ENCODE data around the gene ZNF488. TPM values are rescaled to one million over a fixed set of nuclear protein-coding genes. Genes with fewer than 3 reads are reported as not detected.

ZNF488 gene
- total RNA-seq, 2 donors from 2014 or later: 0.08 to 0.11 TPM

- Mint-ChIP-seq H3K4me1 (no peaks in the 10 kb centered on the region), H3K27ac (no peak overlapping the region), H3K4me3 (no peak overlapping the region), H3K27me3 (peaks cover 3% of the 10 kb centered on the region), H3K9me3 (no peaks in the 10 kb centered on the region), H3K36me3 (ENCODE audit: low read depth) (no peaks in the 10 kb centered on the region)
- no peak for ATAC-seq (replicated peaks)
Measured at GRCh38 chr10:47359101-47359500, 25.0 kb downstream of the ZNF488 start.

- Mint-ChIP-seq H3K4me3 (no peak overlapping the region), H3K4me1 (no peaks in the 10 kb centered on the region), H3K27ac (no peak overlapping the region), H3K9me3 (no peaks in the 10 kb centered on the region), H3K36me3 (ENCODE audit: low read depth) (no peaks in the 10 kb centered on the region), H3K27me3 (peaks cover 3% of the 10 kb centered on the region)
- no peak for ATAC-seq (replicated peaks)
Measured at GRCh38 chr10:47358457-47358856, 25.6 kb downstream of the ZNF488 start.

GRCh38 chr10:47357911-47358310 is 26.2 kb downstream of the ZNF488 start:
- H3K4me3 Mint-ChIP-seq: no peak overlapping the region
- H3K36me3 Mint-ChIP-seq (ENCODE audit: low read depth): no peaks in the 10 kb centered on the region
- no peak for ATAC-seq (replicated peaks)

GRCh38 chr10:47357131-47357582 is 26.9 kb downstream of the ZNF488 start:
- Mint-ChIP-seq H3K4me3 (no peak overlapping the region), H3K9me3 (no peaks in the 10 kb centered on the region), H3K36me3 (ENCODE audit: low read depth) (no peaks in the 10 kb centered on the region), H3K27ac (no peak overlapping the region), H3K4me1 (no peaks in the 10 kb centered on the region), H3K27me3 (peaks cover 3% of the 10 kb centered on the region)
- ATAC-seq (replicated peaks): no peak

More at GRCh38 chr10:47357911-47358310, 26.2 kb downstream of the ZNF488 start:
- H3K9me3 Mint-ChIP-seq: no peaks in the 10 kb centered on the region
- H3K4me1 Mint-ChIP-seq: no peaks in the 10 kb centered on the region
- no peak overlapping the region for H3K27ac Mint-ChIP-seq
- H3K27me3 Mint-ChIP-seq: peaks cover 3% of the 10 kb centered on the region

- H3K9me3 Mint-ChIP-seq: no peaks in the 10 kb centered on the region
- no peak overlapping the region for H3K4me3 Mint-ChIP-seq
- no peaks in the 10 kb centered on the region for H3K4me1 Mint-ChIP-seq
- no peak overlapping the region for H3K27ac Mint-ChIP-seq
- H3K27me3 Mint-ChIP-seq: peaks cover 3% of the 10 kb centered on the region
- no peak for ATAC-seq (replicated peaks)
- no peaks in the 10 kb centered on the region for H3K36me3 Mint-ChIP-seq (ENCODE audit: low read depth)
Measured at GRCh38 chr10:47356708-47357107, 27.4 kb downstream of the ZNF488 start.

- ATAC-seq (replicated peaks): no peak
- H3K36me3 Mint-ChIP-seq (ENCODE audit: low read depth): no peaks in the 10 kb centered on the region
- no peak overlapping the region for H3K4me3 Mint-ChIP-seq
- no peak overlapping the region for H3K27ac Mint-ChIP-seq
- H3K9me3 Mint-ChIP-seq: no peaks in the 10 kb centered on the region
- H3K4me1 Mint-ChIP-seq: no peaks in the 10 kb centered on the region
- peaks cover 3% of the 10 kb centered on the region for H3K27me3 Mint-ChIP-seq
Measured at GRCh38 chr10:47354900-47355299, 29.2 kb downstream of the ZNF488 start.

- ATAC-seq (replicated peaks): no peak
- Mint-ChIP-seq H3K36me3 (ENCODE audit: low read depth) (no peaks in the 10 kb centered on the region), H3K27ac (no peak overlapping the region), H3K27me3 (peaks cover under 1% of the 10 kb centered on the region), H3K9me3 (no peaks in the 10 kb centered on the region), H3K4me3 (no peak overlapping the region), H3K4me1 (no peaks in the 10 kb centered on the region)
Measured at GRCh38 chr10:47354165-47354564, 29.9 kb downstream of the ZNF488 start.

- H3K36me3 Mint-ChIP-seq (ENCODE audit: low read depth): no peaks in the 10 kb centered on the region
- no peak for ATAC-seq (replicated peaks)
- no peaks in the 10 kb centered on the region for H3K9me3 Mint-ChIP-seq
- no peak overlapping the region for H3K27ac Mint-ChIP-seq
- no peak overlapping the region for H3K4me3 Mint-ChIP-seq
- no peaks in the 10 kb centered on the region for H3K27me3 Mint-ChIP-seq
- no peaks in the 10 kb centered on the region for H3K4me1 Mint-ChIP-seq
Measured at GRCh38 chr10:47353351-47353750, 30.7 kb downstream of the ZNF488 start.

GRCh38 chr10:47351899-47352815 is 31.9 kb downstream of the ZNF488 start:
- Mint-ChIP-seq H3K27me3 (no peaks in the 10 kb centered on the region), H3K36me3 (ENCODE audit: low read depth) (no peaks in the 10 kb centered on the region), H3K4me3 (no peak overlapping the region), H3K4me1 (no peaks in the 10 kb centered on the region), H3K27ac (no peak overlapping the region), H3K9me3 (no peaks in the 10 kb centered on the region)
- ATAC-seq (replicated peaks): no peak

GRCh38 chr10:47350671-47351640 is 33.1 kb downstream of the ZNF488 start:
- Mint-ChIP-seq H3K27ac (no peak overlapping the region), H3K27me3 (no peaks in the 10 kb centered on the region), H3K4me3 (no peak overlapping the region), H3K4me1 (no peaks in the 10 kb centered on the region), H3K9me3 (no peaks in the 10 kb centered on the region), H3K36me3 (ENCODE audit: low read depth) (no peaks in the 10 kb centered on the region)
- ATAC-seq (replicated peaks): no peak

GRCh38 chr10:47349941-47350371 is 34.1 kb downstream of the ZNF488 start:
- H3K27ac Mint-ChIP-seq: no peak overlapping the region
- H3K4me1 Mint-ChIP-seq: no peaks in the 10 kb centered on the region
- H3K4me3 Mint-ChIP-seq: no peak overlapping the region
- H3K36me3 Mint-ChIP-seq (ENCODE audit: low read depth): no peaks in the 10 kb centered on the region
- no peaks in the 10 kb centered on the region for H3K27me3 Mint-ChIP-seq
- no peaks in the 10 kb centered on the region for H3K9me3 Mint-ChIP-seq
- ATAC-seq (replicated peaks): no peak

GRCh38 chr10:47349516-47349915 is 34.6 kb downstream of the ZNF488 start:
- Mint-ChIP-seq H3K27me3 (no peaks in the 10 kb centered on the region), H3K36me3 (ENCODE audit: low read depth) (no peaks in the 10 kb centered on the region), H3K27ac (no peak overlapping the region), H3K4me3 (no peak overlapping the region), H3K4me1 (no peaks in the 10 kb centered on the region), H3K9me3 (no peaks in the 10 kb centered on the region)
- no peak for ATAC-seq (replicated peaks)

- H3K9me3 Mint-ChIP-seq: no peaks in the 10 kb centered on the region
- no peak overlapping the region for H3K4me3 Mint-ChIP-seq
- ATAC-seq (replicated peaks): no peak
- H3K4me1 Mint-ChIP-seq: no peaks in the 10 kb centered on the region
- H3K27me3 Mint-ChIP-seq: no peaks in the 10 kb centered on the region
- no peak overlapping the region for H3K27ac Mint-ChIP-seq
- H3K36me3 Mint-ChIP-seq (ENCODE audit: low read depth): no peaks in the 10 kb centered on the region
Measured at GRCh38 chr10:47348661-47349470, 35.2 kb downstream of the ZNF488 start.

- no peak within 1 kb of the TSS for H3K4me3 Mint-ChIP-seq
- H3K9me3 Mint-ChIP-seq: no peaks in the 10 kb centered on the region
- no peaks in the 10 kb centered on the region for H3K27me3 Mint-ChIP-seq
Measured at GRCh38 chr10:47348138-47348651, 35.9 kb downstream of the ZNF488 start, which contains the start of gene RBP3. Gene RBP3, plus strand, starts transcription at chr10:47348363. Its CDS starts 122 bp downstream, at chr10:47348485.

More at GRCh38 chr10:47348138-47348651, 35.9 kb downstream of the ZNF488 start, which contains the start of gene RBP3:
- no peaks in the 10 kb centered on the region for H3K4me1 Mint-ChIP-seq
- H3K27ac Mint-ChIP-seq: no peak within 1 kb of the TSS
- no peak for ATAC-seq (replicated peaks)
- no peaks in the 10 kb centered on the region for H3K36me3 Mint-ChIP-seq (ENCODE audit: low read depth)
